Measurements from ENCODE around the gene WWOX.

DNA sequence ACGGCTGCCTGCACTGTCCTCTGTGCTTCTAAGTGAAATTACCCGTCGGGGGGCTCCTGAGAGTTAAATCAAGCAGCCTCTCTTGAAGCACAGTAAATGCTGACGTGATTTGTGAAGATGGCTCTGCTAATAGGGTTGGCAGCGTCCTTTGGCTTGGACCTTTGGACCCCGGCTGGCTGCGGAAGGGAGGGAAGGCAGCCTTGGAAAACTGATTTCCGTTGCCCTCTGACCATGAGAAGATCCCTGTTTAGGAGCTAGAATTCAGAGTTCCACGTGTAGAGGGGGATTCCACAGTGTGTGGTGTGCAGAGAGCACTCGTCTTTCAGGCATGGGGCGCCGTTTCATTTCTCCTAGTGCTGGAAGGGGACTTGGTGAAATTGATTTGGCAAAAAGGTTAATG lies 640.8 kb downstream of the WWOX start:
- TF ChIP-seq POLR2A (IDR thresholded peaks at IDR 0.05): no peak
- TF ChIP-seq, protein P1, sequence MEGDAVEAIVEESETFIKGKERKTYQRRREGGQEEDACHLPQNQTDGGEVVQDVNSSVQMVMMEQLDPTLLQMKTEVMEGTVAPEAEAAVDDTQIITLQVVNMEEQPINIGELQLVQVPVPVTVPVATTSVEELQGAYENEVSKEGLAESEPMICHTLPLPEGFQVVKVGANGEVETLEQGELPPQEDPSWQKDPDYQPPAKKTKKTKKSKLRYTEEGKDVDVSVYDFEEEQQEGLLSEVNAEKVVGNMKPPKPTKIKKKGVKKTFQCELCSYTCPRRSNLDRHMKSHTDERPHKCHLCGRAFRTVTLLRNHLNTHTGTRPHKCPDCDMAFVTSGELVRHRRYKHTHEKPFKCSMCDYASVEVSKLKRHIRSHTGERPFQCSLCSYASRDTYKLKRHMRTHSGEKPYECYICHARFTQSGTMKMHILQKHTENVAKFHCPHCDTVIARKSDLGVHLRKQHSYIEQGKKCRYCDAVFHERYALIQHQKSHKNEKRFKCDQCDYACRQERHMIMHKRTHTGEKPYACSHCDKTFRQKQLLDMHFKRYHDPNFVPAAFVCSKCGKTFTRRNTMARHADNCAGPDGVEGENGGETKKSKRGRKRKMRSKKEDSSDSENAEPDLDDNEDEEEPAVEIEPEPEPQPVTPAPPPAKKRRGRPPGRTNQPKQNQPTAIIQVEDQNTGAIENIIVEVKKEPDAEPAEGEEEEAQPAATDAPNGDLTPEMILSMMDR (IDR thresholded peaks at IDR 0.05): no peak
